HG03378 (cell line): ENCODE measurements around the gene LEKR1.

Source experiments
- ATAC-seq: cut with Tn5 transposase; IDR thresholded peaks from one replicate; pipeline ENCODE4 v1.9.1; 2021; ENCODE audit warnings: mild to moderate bottlenecking, moderate library complexity; ENCODE audit not compliant: unreplicated experiment

LEKR1 gene

DNA sequence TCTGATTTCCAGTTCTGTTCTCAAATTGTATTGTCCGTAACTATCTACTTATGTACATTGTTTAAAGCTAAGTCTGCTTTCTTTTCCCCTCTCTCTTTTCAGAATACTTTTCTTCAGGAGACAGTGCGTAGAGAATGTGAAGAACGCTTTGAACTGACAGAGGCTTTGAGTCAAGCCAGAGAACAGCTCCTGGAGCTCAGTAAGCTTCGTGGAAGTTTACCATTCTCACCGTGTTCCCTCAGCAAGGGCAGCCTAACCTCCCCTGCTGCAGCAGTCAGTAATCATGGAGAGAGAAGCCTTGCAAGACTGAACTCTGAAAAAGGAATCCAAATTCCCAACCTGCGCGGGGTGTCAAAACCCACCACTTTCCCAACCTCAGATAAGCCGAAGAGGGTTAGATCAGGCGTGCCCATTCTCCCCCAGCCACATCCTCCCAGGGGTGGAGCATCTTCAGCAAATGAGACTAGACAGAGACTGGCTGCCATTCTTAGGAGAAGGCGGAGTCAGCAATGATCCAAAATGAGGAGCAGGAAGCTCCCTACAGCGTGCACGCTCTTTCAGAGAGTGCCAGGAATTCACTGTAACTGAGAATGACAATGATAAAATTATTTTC, 219.2 kb downstream of the LEKR1 start:
- ATAC-seq, result no peak

DNA sequence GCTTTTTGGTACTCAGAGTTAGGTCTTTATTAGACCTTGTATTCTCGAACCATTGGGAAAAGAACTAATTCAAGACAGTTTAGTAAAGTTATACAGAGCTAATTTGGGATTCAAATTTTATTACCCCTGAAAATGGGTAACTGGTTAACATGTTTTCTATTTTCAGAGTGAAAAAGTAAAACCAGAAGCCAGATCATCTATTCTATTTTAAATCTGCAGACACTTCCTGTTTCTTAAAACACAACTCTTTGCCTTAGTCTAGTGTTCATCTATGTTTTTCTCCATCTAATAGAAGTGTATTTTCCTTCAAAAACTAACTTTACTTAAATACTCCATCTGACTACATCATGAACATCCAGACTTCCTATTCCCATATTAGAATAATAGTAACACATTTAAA, 220.4 kb downstream of the LEKR1 start:
- ATAC-seq, result peak; percentile 61

DNA sequence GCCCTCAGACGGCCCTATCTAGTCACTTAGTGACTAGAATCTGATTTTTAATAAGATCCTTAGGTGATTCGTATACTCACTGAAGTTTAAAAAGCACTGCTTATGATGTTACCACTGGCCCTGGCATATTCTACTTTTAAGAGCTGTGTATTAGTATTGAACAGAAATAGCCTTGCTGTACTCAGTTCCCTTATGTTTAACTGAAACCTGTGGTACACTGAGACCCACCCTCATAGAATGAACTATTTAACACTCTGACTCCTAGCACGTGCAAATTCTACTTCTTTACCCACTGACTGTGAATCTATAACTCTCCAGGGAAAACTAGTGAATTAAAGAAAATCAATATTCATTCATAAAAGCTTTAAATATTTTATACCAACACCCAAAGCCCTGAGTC, 224.9 kb downstream of the LEKR1 start:
- no peak for ATAC-seq

DNA sequence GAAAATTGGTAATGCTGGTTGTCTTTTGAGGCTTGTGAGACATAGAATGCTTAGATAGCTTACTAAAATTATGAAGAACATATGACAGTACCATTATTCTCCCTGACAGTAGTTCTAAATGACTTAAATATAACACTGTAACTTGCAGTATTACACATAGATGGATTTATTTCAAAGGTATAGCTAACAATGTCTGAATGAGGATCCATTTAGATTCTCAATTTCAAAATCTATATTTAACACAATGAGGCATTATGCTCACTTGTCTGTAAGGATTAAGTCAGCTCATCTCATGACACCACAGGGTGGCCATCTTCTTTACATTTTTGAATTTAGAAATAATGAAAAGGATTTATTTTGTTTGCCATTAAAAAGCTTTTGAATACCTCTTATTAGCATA, 225.4 kb downstream of the LEKR1 start:
- no peak for ATAC-seq

DNA sequence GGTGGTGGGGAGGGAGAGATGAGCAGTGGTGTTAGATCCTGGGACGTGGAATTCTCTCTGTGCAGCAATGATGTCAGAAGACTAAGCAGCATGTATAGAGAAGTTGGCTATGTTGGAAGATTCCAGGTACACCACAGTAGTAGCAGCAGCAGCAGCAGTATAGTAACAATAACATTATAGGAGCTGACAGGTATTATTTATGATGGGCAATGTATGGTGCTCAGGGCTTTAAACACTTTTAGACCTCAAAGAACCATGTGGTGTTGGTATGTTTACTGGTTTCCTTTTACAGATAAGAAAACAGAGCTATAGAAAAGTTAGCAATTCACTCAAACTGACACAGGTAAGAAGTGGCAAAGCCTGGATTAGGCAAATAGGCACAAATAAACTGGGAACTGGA, 229.9 kb downstream of the LEKR1 start:
- no peak for ATAC-seq

DNA sequence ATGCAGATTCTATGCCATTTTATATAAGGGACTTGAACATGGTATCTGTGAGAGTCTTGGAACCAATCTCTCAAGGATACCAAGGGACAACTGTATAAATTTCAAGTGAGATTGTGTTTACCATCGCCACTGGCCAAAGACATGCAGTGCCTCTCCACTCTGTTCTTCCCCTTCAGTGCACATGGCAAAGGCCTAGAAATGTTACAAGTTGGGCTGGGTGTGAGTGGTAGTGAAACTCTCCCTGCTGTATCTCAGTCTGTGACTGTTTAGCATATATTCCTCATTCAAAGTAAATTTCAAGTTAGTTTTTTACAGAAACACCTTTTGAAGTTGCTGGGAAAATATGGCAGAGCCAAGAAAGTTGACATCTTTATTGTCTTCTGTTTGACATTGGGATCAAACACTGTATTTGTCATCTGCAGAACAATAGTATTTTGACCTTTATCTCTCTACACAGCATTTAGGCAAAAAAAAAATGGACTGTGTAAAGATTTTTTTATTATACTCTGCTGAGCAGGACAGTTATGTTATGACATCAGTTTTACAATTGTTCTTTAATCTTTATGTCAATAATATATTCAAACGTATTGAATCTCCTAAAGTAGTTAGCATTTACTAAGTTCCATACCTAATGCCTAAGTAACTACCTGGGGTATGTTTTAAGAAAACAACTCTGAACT, 232.4 kb downstream of the LEKR1 start:
- ATAC-seq, result no peak

DNA sequence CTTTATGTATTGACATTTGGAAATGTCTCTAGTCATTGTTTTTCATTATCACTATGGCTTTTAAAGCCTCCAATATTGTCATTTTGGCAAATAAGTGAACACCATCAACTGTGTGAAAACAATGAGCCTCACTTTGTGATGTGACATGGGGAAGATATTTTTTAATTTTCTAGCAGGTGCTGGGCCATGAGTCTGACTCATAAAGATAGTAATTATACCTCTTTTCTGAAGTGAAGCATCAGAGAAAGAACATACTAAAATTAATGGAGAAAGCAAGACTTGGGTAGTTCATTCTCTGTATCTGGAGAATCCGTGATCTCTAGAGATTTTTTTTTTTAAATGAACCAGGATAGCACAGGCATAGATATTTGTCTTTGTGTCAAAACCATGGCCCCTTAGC, 233.0 kb downstream of the LEKR1 start:
- ATAC-seq, result no peak

DNA sequence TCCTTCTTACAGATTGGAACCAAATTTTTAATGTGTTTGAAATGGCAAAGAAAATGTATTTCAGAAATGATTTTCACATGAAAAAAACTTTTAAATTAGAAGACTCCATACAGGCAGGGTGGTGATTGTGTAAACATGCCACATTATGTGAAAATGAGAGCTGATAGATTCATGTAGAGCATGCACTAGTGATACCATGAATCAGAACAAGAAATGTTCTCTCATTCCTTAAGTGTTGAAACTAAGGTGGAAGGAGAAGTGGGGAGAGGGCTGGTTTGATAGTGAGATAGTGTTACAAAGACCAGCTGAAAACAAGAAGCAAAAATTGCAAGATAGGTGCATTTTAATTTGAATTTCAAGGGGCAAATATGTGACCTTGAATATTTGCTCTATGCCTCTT, 233.5 kb downstream of the LEKR1 start:
- peak; percentile 72 for ATAC-seq

DNA sequence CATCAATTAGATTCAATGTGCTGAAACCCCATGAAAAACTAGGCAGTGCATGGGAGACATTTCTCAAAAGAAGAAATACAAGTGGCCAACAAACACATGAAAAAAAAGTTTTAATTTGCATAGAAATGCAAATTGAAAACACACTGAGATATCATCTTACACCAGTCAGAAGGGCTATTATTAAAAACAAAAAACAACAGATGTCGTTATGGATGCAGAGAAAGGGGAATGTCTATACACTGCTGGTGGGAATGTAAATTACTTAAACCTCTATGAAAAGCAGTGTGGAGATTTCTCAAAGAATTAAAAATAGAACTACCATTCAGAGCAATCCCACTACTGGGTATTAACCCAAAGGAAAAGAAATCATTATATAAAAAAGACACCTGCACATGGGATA, 235.1 kb downstream of the LEKR1 start:
- ATAC-seq, result no peak

DNA sequence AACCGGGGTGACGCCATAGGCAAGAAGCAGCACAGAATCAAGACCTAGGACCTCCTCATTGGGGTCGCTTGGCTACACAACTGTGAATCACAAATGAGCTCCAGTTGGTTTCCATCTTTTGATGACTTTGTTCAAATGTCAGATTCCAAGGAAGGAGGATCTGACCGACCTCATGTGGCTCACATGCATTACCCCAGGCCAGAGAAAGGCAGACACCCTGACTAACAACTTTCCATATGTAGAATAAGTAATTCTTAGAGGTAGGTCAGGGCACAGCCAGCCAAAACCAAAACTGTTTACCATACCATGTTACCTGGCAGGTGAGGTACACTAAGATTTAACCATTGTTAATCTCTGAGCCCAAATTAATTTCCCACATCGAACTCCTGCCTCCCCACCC, 237.3 kb downstream of the LEKR1 start:
- no peak for ATAC-seq

DNA sequence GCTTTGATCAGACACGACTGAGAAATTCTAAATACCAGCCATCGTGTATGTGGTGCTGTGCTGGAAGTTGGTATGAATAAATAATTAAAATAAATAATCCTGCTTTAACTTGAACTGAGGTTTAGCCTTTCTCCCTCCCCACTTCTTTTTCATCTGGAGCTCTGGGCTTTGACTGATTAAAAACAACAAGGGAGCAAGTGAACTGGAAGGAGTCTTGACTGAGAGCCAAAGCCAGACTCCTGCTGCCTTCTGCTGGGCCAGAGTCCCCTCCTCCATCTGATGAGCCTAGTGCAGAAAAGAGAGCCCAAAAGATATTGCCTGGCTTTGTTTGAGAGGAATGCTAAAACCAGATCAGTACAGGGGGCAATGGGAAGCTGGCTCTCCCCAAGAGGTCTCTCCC, 237.8 kb downstream of the LEKR1 start:
- no peak for ATAC-seq

DNA sequence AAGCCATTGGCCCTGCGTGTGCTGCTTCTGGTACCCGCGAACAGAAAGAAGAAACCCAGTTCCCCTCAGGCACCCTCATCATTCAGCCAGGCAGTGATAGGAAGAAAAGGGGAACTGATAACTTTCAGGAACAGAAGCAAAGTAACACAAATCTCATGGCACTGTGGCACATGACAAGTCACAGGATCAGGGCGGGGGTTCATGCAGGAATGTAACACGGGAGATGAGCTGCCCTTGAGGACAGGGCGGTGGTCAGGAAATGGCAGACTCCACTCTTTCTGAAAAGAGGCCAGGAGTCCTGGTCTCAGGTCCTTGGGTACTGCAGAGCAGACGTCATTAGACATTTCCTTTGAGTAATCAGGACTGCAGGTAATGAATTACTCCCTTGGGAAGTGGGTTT, 238.2 kb downstream of the LEKR1 start:
- peak; percentile 75 for ATAC-seq

DNA sequence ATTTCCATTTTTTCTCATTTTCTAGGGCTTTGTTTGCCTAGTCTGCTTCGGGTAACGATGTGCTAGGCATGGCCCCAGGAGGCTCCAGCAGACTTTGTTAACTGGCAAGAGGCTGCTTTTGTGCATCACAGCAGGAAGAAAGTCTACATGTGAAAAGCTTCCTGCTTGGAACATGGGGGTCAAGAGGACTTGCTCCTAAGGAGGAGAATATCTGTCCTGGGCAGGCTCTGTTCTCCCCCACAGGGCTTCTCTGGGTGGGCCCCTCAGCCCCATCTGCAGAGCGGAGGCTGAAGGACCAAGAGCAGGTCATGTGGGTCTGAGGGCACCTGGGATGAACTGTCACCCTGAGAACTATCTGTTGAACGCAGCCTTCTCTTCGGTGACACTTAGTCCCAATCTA, 239.0 kb downstream of the LEKR1 start:
- ATAC-seq, result no peak

DNA sequence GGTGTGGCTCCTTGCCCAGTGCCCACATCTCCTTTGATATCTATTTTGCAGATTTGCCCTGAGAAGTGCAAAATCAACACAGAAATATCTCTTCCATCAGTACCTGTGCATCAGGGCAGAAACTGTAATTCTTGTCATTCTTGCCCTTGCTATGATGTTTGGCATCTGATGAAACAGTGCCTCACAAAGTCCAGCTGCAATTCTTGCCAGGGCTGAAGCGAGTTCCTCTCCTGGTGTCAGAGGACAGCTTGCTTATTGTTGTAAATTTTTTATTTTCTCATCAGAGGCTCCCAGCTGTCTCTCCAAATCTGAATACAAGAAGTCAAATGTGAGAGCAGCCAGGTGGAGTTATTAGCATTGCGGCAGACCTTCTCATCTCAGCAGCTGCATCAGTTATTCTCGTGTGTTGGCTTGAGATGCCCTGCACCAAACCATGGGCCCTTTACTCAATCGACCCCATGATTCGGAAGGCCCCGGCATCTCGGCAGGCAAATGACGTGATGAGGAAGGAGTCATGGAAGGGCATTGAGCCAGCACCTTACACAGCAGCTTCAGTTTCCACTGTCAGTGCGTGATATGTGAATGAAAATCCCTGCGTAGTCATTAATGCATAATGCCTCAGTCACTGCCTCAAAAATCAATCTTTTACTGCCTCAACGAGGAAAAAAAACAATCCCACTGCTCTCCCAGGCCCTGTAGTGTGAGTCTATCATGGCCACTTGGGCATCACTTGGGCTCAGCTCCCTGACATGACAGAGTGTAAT, 240.4 kb downstream of the LEKR1 start:
- no peak for ATAC-seq

DNA sequence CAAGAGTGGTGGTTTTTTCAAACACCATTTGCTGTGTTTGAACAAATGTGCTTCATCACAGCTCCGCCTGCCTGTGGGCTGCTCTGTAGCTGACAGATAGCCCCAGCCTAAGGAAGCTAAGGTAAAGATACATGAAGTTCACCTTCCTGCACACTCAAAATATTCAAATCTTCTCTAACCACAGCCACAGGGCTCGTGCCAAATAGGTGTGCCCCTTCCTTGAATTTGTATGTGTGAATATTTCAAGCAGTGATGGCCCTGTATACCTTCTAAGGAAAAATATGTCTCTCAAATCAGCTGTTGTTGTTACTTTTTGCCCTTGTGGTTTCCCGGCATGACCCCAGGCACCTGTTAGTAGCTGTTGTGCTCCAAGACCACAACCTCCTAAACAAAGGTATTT, 241.0 kb downstream of the LEKR1 start:
- ATAC-seq, result peak; percentile 55

DNA sequence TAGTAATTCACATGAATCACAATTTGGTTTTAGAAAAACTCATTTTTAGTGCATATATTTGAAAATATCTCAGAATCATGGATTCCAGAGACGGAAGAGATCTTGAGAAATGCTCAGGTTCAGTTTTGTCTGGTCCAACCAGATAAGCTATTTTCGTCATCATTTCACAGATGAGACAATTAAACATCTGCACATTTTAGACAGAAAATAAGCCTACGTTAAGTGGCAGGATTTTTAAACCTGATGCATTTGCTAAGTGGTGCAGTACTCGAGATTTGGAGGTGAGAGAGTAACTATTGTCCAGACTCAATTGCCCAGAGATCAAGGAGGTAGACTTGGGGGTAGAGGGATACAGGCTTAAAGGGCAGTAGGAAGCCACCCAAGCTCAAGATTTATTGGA, 243.3 kb downstream of the LEKR1 start:
- ATAC-seq, result no peak

DNA sequence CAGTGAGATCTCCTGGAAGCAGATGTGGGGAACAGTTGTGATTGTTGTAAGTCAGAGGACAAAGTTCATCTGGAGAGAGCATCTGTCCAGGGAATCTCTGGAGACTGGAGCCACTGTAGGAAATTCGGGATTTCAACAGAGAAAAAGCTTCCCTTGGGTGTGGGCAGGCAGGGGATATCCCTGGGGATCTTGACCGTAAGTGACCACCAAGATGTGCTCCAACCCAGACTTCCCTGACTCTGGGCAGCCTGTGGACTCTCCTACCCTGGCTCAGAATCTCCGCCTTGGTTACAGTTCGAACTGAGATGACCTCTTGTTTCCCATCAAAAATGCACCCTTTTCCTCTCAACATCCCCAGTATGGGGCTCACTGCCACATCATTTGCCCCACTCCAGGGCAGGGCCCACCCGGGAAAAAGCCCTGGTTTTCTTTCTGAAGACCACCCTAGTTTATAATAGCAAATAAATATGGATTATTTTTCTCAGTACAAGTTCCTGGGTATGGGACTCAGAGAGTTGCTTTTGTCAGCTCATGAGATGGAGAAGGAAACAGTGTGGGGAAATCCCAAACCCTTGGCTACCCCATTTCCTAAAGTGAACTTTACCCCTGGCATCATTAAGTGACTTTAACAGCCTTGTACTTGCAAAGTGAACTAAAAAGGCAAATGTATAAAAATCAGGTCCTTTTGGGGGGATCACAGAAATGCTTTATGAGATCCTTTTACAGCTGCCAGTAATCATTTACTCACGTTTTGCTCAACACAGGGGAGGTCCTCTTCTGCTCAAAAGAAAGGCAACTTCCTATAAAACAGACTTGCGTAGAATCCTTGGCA, 243.9 kb downstream of the LEKR1 start:
- ATAC-seq, result no peak

DNA sequence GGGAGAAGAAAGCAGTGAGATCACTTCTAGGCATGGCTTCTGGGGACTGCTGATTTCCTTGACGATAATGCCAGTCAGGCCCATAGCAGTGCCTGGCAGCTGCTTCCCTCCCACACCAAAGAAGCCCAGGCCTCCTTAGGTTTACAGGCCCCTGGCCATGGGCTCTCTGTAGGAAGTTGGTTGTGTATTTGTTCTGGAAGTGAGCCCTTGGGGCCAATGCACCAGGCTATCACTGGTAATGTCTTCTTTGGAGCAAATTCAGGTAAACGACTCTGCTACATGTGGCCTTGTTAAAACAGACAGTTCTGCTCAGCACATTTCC, 244.5 kb downstream of the LEKR1 start:
- no peak for ATAC-seq

DNA sequence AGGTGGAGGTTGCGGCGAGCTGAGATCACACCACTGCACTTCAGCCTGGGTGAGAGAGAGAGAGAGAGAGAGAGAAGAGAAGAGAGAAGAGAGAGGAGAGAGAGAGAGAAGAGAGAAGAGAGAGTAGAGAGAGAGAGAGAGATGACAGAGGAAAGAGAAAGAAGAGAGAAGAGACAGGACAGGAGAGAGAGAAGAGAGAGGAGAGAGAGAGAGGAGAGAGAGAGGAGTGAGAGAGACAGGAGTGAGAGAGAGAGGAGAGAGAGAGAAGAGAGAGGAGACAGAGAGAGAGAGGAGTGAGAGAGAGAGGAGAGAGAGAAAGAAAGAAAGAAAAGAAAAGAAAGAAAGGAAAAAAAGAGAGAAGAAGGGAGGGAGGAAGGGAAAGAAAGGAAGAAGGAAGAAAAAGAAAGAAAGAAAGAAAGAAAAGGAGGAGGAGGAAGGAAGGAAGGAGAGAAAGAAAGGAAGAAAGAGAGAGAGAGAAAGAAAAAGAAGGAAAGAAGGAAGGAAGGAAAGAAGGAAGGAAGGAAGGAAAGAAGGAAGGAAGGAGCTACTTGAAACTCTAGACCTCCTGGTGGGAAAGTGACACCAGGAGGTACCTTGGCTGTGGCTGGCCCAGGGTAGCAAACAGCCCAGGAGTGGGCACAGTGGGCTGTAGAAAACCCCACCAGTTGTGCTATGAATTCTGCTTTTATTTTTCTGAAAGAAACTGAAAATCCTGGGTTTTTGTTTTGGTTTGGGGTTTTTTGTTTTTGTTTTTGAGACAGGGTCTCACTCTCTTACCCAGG, 245.8 kb downstream of the LEKR1 start:
- no peak for ATAC-seq

DNA sequence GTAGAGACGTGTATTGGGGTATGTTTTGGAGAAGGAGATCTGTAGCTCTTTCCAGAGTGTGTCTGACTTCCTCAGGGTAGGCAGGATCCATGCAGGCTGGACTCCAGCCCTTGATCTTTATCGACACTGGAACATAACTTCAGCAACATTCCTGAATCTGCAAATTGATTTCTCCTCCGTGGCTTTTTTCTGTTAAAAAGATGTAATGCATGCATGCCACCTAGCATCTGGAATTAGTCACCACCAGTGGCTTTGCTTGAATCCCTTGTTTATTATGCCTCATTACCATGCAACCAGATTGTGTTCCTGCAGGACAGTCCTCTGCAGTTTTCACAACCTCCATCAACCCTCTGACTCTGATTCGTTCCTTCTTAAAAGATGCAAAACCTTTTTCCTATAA, 247.7 kb downstream of the LEKR1 start:
- ATAC-seq, result no peak

DNA sequence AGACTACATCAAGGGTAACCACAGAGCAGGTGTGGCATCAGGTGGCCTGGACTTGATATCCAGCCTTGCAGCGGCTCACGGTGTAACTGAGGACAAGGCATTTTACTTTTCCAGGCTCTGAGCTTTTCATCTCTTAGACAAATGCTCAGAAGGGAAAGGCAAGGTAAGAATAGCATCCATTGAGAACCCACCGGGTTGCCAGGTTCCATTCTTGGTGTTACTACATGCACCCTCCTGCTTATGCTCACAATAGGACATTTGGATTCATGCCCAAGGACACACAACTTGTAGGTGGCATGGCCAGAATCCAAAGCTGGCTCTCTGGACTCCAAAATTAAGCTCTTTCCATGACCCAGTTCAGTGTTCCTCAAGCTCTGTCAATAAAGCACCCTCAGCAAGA, 248.3 kb downstream of the LEKR1 start:
- no peak for ATAC-seq
